ENCODE results near the gene C1orf159. TPM values are rescaled to one million over a fixed set of nuclear protein-coding genes. Genes with fewer than 3 reads are reported as not detected.

The C1orf159 gene
- total and polyA plus RNA-seq, 2 experiments from 2014 or later, result 9.6 to 21.5 TPM

DNA sequence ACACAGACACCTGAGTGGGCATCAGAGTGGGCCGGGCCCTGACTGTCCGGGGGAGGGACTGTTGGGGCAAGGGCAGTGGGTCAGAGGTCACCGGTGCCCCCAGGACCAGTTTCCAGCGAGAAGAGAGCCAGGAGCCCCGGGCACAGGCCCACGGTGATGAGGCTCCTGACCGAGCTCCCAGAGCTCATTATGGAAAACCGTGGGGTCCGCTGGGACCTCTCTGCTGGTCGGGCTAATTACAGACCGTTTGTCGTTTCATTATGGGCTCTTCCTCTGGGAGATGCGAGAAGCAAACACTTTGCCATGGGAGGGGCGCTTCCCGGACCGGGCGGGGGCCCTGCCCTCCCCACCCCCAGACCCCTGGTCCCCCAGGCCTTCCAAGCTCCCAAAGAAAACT lies 45.8 kb upstream of the C1orf159 start:
- H3K4me3 Mint-ChIP-seq, result no peak overlapping the region
- no peaks in the 10 kb centered on the region for H3K36me3 ChIP-seq (ENCODE audit: insufficient read depth)
- H3F3A ChIP-seq (replicated peaks; ENCODE audit: low read depth), result 0 out of 2 replicates have a peak, but pooled peaks cover 14% of the 10 kb centered on the region
- ATAC-seq, result no peak
- peaks cover 11% of the 10 kb centered on the region; the same call in 1 of the 2 replicates for H3K79me2 ChIP-seq (replicated peaks; ENCODE audit: insufficient read depth)
- H4K20me1 ChIP-seq (replicated peaks; ENCODE audit: insufficient read depth), result no peaks in the 10 kb centered on the region
- no peak overlapping the region for H2AFZ ChIP-seq
- H3K4me3 ChIP-seq, result no peak overlapping the region
- no peak for DNase-seq (ENCODE audit: low spot score)
- H3K27ac Mint-ChIP-seq, result no peak overlapping the region
- peak overlapping the region; percentile 67; the same call in 1 of the 2 replicates for H3K4me2 ChIP-seq
- no peak overlapping the region for H3K27ac ChIP-seq (ENCODE audit: low read depth)
- H3K4me1 ChIP-seq (ENCODE audit: insufficient read depth), result peaks cover 14% of the 10 kb centered on the region; the same call in 1 of the 2 replicates
- no peaks in the 10 kb centered on the region for H3K9me2 ChIP-seq (ENCODE audit: insufficient read depth)
- H3K9me3 Mint-ChIP-seq, result no peaks in the 10 kb centered on the region
- H3K4me1 Mint-ChIP-seq, result peaks cover 14% of the 10 kb centered on the region
- H3K27me3 ChIP-seq (ENCODE audit: insufficient read depth), result no peaks in the 10 kb centered on the region
- TF ChIP-seq CREB1 (CRISPR knock-in tag; IDR thresholded peaks at IDR 0.05; ENCODE audit: low read depth), result no peak
- TF ChIP-seq POLR2AphosphoS5 (IDR thresholded peaks at IDR 0.05; ENCODE audit: low read depth), result no peak
- no peak for TF ChIP-seq NANOG (IDR thresholded peaks at IDR 0.05; ENCODE audit: borderline replicate concordance)
- no peak for TF ChIP-seq ZNF331 (CRISPR knock-in tag; IDR thresholded peaks at IDR 0.05; ENCODE audit: low read depth)
- no peak for TF ChIP-seq EZH2phosphoT487 (IDR thresholded peaks at IDR 0.05; ENCODE audit: unreplicated experiment)
- TF ChIP-seq, protein P1, sequence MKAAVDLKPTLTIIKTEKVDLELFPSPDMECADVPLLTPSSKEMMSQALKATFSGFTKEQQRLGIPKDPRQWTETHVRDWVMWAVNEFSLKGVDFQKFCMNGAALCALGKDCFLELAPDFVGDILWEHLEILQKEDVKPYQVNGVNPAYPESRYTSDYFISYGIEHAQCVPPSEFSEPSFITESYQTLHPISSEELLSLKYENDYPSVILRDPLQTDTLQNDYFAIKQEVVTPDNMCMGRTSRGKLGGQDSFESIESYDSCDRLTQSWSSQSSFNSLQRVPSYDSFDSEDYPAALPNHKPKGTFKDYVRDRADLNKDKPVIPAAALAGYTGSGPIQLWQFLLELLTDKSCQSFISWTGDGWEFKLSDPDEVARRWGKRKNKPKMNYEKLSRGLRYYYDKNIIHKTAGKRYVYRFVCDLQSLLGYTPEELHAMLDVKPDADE (IDR thresholded peaks at IDR 0.05), result no peak
- TF ChIP-seq JUNB (IDR thresholded peaks at IDR 0.05; ENCODE audit: unreplicated experiment), result no peak
- TF ChIP-seq STAT1 (IDR thresholded peaks at IDR 0.05; ENCODE audit: unreplicated experiment), result no peak
- TF ChIP-seq, protein P2, sequence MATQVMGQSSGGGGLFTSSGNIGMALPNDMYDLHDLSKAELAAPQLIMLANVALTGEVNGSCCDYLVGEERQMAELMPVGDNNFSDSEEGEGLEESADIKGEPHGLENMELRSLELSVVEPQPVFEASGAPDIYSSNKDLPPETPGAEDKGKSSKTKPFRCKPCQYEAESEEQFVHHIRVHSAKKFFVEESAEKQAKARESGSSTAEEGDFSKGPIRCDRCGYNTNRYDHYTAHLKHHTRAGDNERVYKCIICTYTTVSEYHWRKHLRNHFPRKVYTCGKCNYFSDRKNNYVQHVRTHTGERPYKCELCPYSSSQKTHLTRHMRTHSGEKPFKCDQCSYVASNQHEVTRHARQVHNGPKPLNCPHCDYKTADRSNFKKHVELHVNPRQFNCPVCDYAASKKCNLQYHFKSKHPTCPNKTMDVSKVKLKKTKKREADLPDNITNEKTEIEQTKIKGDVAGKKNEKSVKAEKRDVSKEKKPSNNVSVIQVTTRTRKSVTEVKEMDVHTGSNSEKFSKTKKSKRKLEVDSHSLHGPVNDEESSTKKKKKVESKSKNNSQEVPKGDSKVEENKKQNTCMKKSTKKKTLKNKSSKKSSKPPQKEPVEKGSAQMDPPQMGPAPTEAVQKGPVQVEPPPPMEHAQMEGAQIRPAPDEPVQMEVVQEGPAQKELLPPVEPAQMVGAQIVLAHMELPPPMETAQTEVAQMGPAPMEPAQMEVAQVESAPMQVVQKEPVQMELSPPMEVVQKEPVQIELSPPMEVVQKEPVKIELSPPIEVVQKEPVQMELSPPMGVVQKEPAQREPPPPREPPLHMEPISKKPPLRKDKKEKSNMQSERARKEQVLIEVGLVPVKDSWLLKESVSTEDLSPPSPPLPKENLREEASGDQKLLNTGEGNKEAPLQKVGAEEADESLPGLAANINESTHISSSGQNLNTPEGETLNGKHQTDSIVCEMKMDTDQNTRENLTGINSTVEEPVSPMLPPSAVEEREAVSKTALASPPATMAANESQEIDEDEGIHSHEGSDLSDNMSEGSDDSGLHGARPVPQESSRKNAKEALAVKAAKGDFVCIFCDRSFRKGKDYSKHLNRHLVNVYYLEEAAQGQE (IDR thresholded peaks at IDR 0.05; ENCODE audit: unreplicated experiment), result no peak
- TF ChIP-seq EZH2 (IDR thresholded peaks at IDR 0.05; ENCODE audit: low read depth, unreplicated experiment), result no peak
- no peak for TF ChIP-seq ZNF114 (CRISPR knock-in tag; IDR thresholded peaks at IDR 0.05)
- TF ChIP-seq, protein P3, sequence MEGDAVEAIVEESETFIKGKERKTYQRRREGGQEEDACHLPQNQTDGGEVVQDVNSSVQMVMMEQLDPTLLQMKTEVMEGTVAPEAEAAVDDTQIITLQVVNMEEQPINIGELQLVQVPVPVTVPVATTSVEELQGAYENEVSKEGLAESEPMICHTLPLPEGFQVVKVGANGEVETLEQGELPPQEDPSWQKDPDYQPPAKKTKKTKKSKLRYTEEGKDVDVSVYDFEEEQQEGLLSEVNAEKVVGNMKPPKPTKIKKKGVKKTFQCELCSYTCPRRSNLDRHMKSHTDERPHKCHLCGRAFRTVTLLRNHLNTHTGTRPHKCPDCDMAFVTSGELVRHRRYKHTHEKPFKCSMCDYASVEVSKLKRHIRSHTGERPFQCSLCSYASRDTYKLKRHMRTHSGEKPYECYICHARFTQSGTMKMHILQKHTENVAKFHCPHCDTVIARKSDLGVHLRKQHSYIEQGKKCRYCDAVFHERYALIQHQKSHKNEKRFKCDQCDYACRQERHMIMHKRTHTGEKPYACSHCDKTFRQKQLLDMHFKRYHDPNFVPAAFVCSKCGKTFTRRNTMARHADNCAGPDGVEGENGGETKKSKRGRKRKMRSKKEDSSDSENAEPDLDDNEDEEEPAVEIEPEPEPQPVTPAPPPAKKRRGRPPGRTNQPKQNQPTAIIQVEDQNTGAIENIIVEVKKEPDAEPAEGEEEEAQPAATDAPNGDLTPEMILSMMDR (conservative IDR thresholded peaks at IDR 0.05; ENCODE audit: low read depth in 2 of 2), result no peak
- H3K36me3 Mint-ChIP-seq (ENCODE audit: low read depth), result peaks cover 2% of the 10 kb centered on the region; the same call in 1 of the 3 replicates
- H3K27me3 Mint-ChIP-seq (ENCODE audit: insufficient read depth, low read depth, poor library complexity), result peaks cover 30% of the 10 kb centered on the region
